Activated T-helper 2 cell treated with anti-CD3 and anti-CD28 coated beads, Interferon-gamma antibody, Interleukin-2, Interleukin-4, amounts not matched to agents 10 μg/mL and 5 μg/mL and 100 μg/mL, durations not matched to agents 14 hours and 24 hours and 36 hours (primary cell): Measurements from ENCODE around the gene ERP27. TPM values are rescaled to one million over a fixed set of nuclear protein-coding genes. Genes with fewer than 3 reads are reported as not detected.

Experiments used
- DNase-seq: peaks from one replicate; pipeline ENCODE4 v3.0.0; 2021; ENCODE audit warnings: low spot score
- H3K27ac Mint-ChIP-seq: one replicate; pipeline ENCODE4 v1.8.0; 2021; ENCODE audit warnings: mixed read lengths
- H3K27me3 Mint-ChIP-seq: one replicate; pipeline ENCODE4 v1.8.0; 2021; ENCODE audit warnings: low read depth, mixed read lengths
- H3K36me3 Mint-ChIP-seq: one replicate; pipeline ENCODE4 v1.8.0; 2021; ENCODE audit warnings: low read depth, mixed read lengths
- H3K4me1 Mint-ChIP-seq: one replicate; pipeline ENCODE4 v1.8.0; 2021; ENCODE audit warnings: low read depth, mixed read lengths
- H3K4me3 Mint-ChIP-seq: one replicate; pipeline ENCODE4 v1.8.0; 2021; ENCODE audit warnings: low read depth, mild to moderate bottlenecking, moderate library complexity, mixed read lengths
- H3K9me3 Mint-ChIP-seq: one replicate; pipeline ENCODE4 v1.8.0; 2021; ENCODE audit warnings: mixed read lengths
- intact Hi-C: fragments of 100-400 bp; cut with micrococcal nuclease; formaldehyde crosslinking; loops from one replicate; pipeline ENCODE4 v1.15.1; 2023
- total RNA-seq: library from RNA; stranded (reverse); gene quantifications from 2 replicates; pipeline ENCODE4 v1.2.3, GENCODE V29; 2022

ERP27 gene
- 3.2 and 4.7 TPM in 2 replicates for total RNA-seq

DNA sequence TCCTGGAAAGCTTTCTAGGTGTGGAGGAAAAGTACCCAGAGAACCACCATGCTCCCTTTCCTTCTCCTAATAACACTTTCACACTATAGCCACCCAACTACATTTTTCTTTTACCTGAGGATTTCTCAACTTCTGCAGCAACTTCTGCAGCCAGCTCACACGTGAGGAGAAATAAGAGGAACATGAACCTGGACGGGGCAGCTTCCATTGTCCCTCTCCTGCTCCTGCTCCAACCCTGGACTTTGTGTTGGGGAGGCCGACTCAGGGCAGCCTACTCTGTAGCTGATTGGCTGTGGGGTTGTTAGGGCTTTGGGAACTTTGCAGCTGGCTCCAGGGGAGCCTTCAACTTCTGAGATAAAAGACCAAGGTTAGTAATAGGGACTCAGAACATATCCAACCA lies at the start of gene ERP27:
Gene ERP27 (minus strand): TSS at position 237 of the 400 bp plus-strand sequence. CDS start 29 bp downstream, at position 208.
- Mint-ChIP-seq H3K4me3 (no peak within 1 kb of the TSS), H3K9me3 (no peaks in the 10 kb centered on the region), H3K4me1 (peaks cover 18% of the 10 kb centered on the region), H3K36me3 (peaks cover 69% of the 10 kb centered on the region), H3K27me3 (no peaks in the 10 kb centered on the region), H3K27ac (peak within 1 kb of the TSS; percentile 24)
- DNase-seq, result no peak
- intact Hi-C loops, result no loop called here

- Mint-ChIP-seq H3K36me3 (no peaks in the 10 kb centered on the region), H3K9me3 (peaks cover 15% of the 10 kb centered on the region), H3K27ac (no peak overlapping the region), H3K27me3 (peaks cover 3% of the 10 kb centered on the region), H3K4me1 (peaks cover 19% of the 10 kb centered on the region), H3K4me3 (no peak overlapping the region)
- intact Hi-C loops, result no loop called here
- DNase-seq, result no peak
Measured at GRCh38 chr12:14988035-14988434, 49.7 kb upstream of the ERP27 start.

DNA sequence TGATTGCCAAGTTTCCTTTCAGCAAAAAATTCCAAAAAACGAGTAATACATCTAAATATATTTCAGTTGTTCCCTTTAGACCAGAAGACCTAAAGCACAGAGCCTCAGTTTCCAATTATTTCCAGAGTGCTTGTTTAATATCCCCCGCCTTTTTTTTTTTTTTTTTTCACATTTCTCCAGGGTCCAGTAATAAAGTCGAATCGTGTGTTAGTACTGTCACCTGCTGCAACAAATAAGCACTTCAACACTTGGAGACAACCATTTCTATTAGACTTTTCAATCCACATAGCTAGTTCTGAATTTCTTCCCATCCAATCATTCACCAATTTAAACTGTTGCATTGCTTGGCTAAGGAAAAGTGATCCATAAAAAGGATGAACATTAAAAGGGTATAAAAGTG lies 48.1 kb upstream of the ERP27 start:
- H3K27ac Mint-ChIP-seq, result no peak overlapping the region
- H3K4me1 Mint-ChIP-seq, result peaks cover 29% of the 10 kb centered on the region
- peaks cover 15% of the 10 kb centered on the region for H3K9me3 Mint-ChIP-seq
- H3K4me3 Mint-ChIP-seq, result no peak overlapping the region
- intact Hi-C loops, result no loop called here
- H3K36me3 Mint-ChIP-seq, result no peaks in the 10 kb centered on the region
- H3K27me3 Mint-ChIP-seq, result peaks cover 3% of the 10 kb centered on the region
- DNase-seq, result no peak

DNA sequence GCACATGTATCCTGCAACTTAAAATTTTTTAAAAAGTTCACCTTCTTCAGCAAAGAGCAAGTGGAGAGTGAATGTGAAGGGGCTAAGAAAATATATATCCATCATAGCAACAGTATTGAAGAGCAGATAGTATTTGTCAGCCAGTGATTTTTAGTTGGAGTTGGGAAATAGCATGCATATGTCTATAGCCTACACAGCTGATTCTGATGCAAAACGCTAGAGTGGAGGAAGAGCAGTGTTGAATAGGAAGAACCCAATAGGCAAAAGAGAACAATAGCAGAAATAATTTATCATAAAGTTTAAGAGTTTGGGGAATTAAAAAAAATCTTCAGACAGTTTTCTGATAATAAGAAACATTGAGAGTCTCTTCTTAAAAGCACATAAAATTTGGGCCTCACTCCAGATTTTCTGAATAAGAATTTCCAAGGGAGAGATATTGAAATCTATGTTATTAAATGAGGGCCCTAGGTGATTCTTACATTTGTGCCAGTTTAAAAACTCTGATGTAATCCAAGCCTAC lies 46.5 kb upstream of the ERP27 start:
- peaks cover 42% of the 10 kb centered on the region for H3K4me1 Mint-ChIP-seq
- intact Hi-C loops, result loop anchor here (5.0 kb wide), 1 partner anchor 38 kb away; no protein-coding TSS in a partner anchor
- DNase-seq, result no peak

GRCh38 chr12:14984036-14984435 lies 45.7 kb upstream of the ERP27 start:
- DNase-seq, result no peak
- intact Hi-C loops, result loop anchor here (5.0 kb wide), 1 partner anchor 37 kb away; no protein-coding TSS in a partner anchor
- H3K27ac Mint-ChIP-seq, result no peak overlapping the region
- peaks cover 45% of the 10 kb centered on the region for H3K4me1 Mint-ChIP-seq
- no peak overlapping the region for H3K4me3 Mint-ChIP-seq
- H3K9me3 Mint-ChIP-seq, result no peaks in the 10 kb centered on the region
- H3K36me3 Mint-ChIP-seq, result no peaks in the 10 kb centered on the region
- H3K27me3 Mint-ChIP-seq, result peaks cover 3% of the 10 kb centered on the region

More for the DNA sequence above, 46.5 kb upstream of the ERP27 start:
- no peak overlapping the region for H3K4me3 Mint-ChIP-seq
- peaks cover 3% of the 10 kb centered on the region for H3K9me3 Mint-ChIP-seq
- no peaks in the 10 kb centered on the region for H3K36me3 Mint-ChIP-seq
- no peak overlapping the region for H3K27ac Mint-ChIP-seq
- peaks cover 3% of the 10 kb centered on the region for H3K27me3 Mint-ChIP-seq

GRCh38 chr12:14982991-14983390 lies 44.7 kb upstream of the ERP27 start:
- intact Hi-C loops, result loop anchor here (5.0 kb wide), 1 partner anchor 36 kb away; no protein-coding TSS in a partner anchor
- Mint-ChIP-seq H3K27ac (peak overlapping the region; percentile 38), H3K36me3 (no peaks in the 10 kb centered on the region), H3K4me3 (no peak overlapping the region), H3K27me3 (peaks cover 1% of the 10 kb centered on the region), H3K9me3 (no peaks in the 10 kb centered on the region), H3K4me1 (peaks cover 53% of the 10 kb centered on the region)
- no peak for DNase-seq

- H3K4me1 Mint-ChIP-seq, result peaks cover 53% of the 10 kb centered on the region
- DNase-seq, result no peak
- H3K27me3 Mint-ChIP-seq, result peaks cover 1% of the 10 kb centered on the region
- H3K4me3 Mint-ChIP-seq, result no peak overlapping the region
- intact Hi-C loops, result loop anchor here (5.0 kb wide), 1 partner anchor 35 kb away; no protein-coding TSS in a partner anchor
- no peak overlapping the region for H3K27ac Mint-ChIP-seq
- no peaks in the 10 kb centered on the region for H3K9me3 Mint-ChIP-seq
- no peaks in the 10 kb centered on the region for H3K36me3 Mint-ChIP-seq
Measured at GRCh38 chr12:14982562-14982961, 44.2 kb upstream of the ERP27 start.

DNA sequence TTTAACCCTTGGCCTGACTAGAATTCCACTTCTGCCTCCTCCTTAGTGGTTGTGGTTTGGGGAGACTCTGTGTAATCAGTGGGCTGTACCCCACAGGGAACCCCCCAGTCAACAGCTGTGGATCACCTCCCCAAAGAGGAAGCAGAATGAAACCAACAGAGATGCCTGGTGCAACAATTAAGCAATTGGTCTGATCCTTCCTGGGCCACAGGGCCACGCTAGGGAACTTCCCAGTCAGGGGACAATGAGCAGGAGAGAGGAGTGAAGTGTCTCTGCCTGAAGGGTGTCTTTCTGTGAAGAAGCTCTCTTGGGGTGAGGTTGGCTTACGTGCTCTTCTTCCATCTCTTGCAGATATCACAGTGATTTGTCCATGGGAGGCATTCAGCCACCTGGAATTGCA lies 42.7 kb upstream of the ERP27 start:
- Mint-ChIP-seq H3K9me3 (no peaks in the 10 kb centered on the region), H3K36me3 (no peaks in the 10 kb centered on the region), H3K27ac (no peak overlapping the region), H3K27me3 (no peaks in the 10 kb centered on the region), H3K4me3 (no peak overlapping the region), H3K4me1 (peaks cover 50% of the 10 kb centered on the region)
- DNase-seq, result no peak
- intact Hi-C loops, result loop anchor here (5.0 kb wide), 1 partner anchor 34 kb away; no protein-coding TSS in a partner anchor

DNA sequence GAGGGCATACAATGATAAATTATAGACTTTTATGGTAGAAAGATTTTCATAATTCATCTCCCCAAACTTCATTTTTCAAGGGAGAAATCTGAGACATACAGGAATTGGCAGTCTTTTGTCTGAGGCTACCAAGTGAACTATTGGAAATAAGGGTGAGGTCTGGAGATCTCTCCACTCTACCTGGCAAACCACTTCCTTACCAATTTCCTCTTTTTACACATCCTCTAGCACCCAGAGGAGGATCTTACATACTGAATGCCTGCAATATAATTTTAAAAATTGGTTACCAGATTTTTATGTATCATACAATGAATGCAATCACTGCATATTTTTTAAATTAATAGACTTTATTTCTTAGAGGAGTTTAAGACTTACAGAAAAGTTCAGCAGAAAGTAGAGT lies 41.1 kb upstream of the ERP27 start:
- H3K27me3 Mint-ChIP-seq, result no peaks in the 10 kb centered on the region
- H3K9me3 Mint-ChIP-seq, result no peaks in the 10 kb centered on the region
- intact Hi-C loops, result no loop called here
- no peaks in the 10 kb centered on the region for H3K36me3 Mint-ChIP-seq
- H3K27ac Mint-ChIP-seq, result no peak overlapping the region
- peaks cover 47% of the 10 kb centered on the region for H3K4me1 Mint-ChIP-seq
- no peak for DNase-seq
- H3K4me3 Mint-ChIP-seq, result no peak overlapping the region

DNA sequence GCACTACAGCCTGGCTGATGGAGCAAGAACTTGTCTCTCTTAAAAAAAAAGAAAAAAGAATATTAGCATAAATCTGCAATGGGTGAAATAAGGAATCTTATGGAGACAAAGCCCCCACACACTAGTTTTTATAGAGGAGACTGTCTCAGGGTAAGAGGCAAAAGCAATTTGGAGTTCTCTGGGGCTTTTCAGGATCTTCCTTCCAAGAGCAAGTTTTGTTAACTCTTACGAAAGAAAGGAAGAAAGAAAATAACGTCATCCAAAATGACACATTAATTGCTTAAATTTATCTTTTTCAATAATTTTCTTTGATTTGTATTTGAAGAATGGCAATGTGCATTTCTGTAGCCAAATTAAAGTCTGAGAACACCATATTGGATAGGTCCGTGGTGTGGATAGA lies 38.3 kb upstream of the ERP27 start:
- Mint-ChIP-seq H3K27me3 (no peaks in the 10 kb centered on the region), H3K27ac (no peak overlapping the region), H3K4me1 (peaks cover 35% of the 10 kb centered on the region), H3K9me3 (no peaks in the 10 kb centered on the region), H3K36me3 (no peaks in the 10 kb centered on the region), H3K4me3 (no peak overlapping the region)
- no peak for DNase-seq
- intact Hi-C loops, result no loop called here

- Mint-ChIP-seq H3K27ac (no peak overlapping the region), H3K36me3 (no peaks in the 10 kb centered on the region), H3K4me3 (no peak overlapping the region), H3K9me3 (peaks cover 2% of the 10 kb centered on the region), H3K4me1 (peaks cover 27% of the 10 kb centered on the region), H3K27me3 (no peaks in the 10 kb centered on the region)
- intact Hi-C loops, result no loop called here
- no peak for DNase-seq
Measured at GRCh38 chr12:14975457-14975856, 37.1 kb upstream of the ERP27 start.

DNA sequence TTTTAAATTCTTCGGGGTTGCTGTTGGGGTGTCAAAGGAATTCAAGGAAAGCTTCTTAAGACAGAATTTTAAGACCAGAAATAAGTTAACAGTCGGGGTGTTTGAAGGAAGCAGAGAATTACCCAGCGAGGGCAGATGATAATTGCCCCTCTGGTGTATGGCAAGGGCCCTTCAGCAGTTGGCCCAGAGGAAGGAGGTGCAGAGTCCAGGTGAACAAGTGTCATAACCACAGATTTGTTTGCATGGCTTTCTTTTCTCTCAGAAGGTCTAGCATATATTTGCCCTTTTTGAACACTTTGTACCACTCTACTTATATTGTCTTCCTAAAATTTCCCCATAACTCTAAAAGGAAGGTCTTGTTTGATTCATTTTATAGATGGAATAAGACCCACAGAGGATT lies 36.3 kb upstream of the ERP27 start:
- no peak overlapping the region for H3K27ac Mint-ChIP-seq
- peaks cover 3% of the 10 kb centered on the region for H3K27me3 Mint-ChIP-seq
- peaks cover 22% of the 10 kb centered on the region for H3K4me1 Mint-ChIP-seq
- H3K9me3 Mint-ChIP-seq, result peaks cover 7% of the 10 kb centered on the region
- peaks cover 3% of the 10 kb centered on the region for H3K36me3 Mint-ChIP-seq
- no peak overlapping the region for H3K4me3 Mint-ChIP-seq
- DNase-seq, result no peak
- intact Hi-C loops, result no loop called here

- intact Hi-C loops, result no loop called here
- Mint-ChIP-seq H3K27me3 (peaks cover 3% of the 10 kb centered on the region), H3K4me3 (no peak within 1 kb of the TSS), H3K9me3 (peaks cover 7% of the 10 kb centered on the region), H3K36me3 (peaks cover 3% of the 10 kb centered on the region), H3K4me1 (peaks cover 14% of the 10 kb centered on the region), H3K27ac (no peak within 1 kb of the TSS)
- DNase-seq, result no peak
Measured at GRCh38 chr12:14972816-14973215, 34.5 kb upstream of the ERP27 start, which contains the start of gene PDE6H. Gene PDE6H, plus strand, starts transcription at chr12:14973042. Its CDS starts 4,971 bp downstream, at chr12:14978013.
